ENCODE results near the gene FLYWCH1.

FLYWCH1 gene

DNA sequence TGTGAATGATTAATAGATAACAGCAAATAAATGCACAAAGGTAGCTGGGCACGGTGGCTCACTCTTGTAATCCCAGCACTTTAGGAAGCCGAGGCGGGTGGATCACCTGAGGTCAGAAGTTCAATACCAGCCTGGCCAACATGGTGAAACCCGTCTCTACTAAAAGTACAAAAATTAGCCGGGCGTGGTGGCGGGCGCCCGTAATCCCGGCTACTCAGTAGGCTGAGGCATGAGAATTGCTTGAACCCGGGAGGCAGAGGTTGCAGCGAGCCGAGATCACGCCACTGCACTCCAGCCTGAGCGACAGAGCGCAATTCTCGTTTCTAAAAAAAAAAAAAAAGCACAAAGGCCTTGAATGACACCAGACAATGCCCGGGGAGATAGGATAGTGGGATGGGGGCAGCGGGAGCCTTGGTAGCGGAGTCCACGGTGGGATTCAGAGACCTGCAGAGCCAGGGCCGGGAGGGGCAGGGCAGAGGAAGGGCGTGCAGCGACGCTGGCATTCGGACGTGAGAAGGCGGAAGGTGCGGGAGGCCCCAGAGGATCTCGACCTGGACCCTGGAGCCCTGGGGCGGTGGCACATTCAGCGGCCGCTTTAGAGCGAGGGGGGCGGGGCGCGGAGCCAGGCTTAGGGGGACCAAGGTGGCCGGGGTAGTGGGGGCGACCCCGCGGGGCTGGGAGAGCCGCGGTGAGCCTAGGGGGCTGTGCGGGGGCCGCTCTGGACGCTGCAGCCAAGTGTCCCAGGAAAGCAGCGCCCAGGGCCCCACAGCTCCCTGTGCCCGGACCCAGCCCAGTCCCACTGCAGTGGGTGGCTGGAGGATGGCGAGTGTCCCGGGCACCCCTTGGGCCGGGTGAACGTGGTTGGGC, 29.7 kb upstream of the FLYWCH1 start:
- peak overlapping the region; percentile 50 for H3K9ac ChIP-seq (ENCODE audit: low read depth, low read length, poor library complexity, severe bottlenecking)
- H3K9me3 ChIP-seq (ENCODE audit: insufficient read depth, low read depth, low read length): no peaks in the 10 kb centered on the region
- TF ChIP-seq EZH2phosphoT487 (IDR thresholded peaks at IDR 0.05; ENCODE audit: borderline replicate concordance): no peak
- TF ChIP-seq CTCF (conservative IDR thresholded peaks at IDR 0.05; ENCODE audit: low read length): no peak
- no peaks in the 10 kb centered on the region for H3K9me2 ChIP-seq (replicated peaks; ENCODE audit: low read depth, low read length)
- H3K36me3 ChIP-seq (ENCODE audit: insufficient read depth, low read length): no peaks in the 10 kb centered on the region
- peak overlapping the region; percentile 49; the same call in 1 of the 2 replicates for H2AFZ ChIP-seq (ENCODE audit: low read length)
- peak overlapping the region; percentile 79 for H3K4me2 ChIP-seq (ENCODE audit: low read depth, low read length, poor library complexity, severe bottlenecking)
- no peaks in the 10 kb centered on the region for H3F3A ChIP-seq (ENCODE audit: low read depth)
- H4K20me1 ChIP-seq (ENCODE audit: insufficient read depth, low read length, poor library complexity, severe bottlenecking): no peaks in the 10 kb centered on the region
- H3K4me1 ChIP-seq (ENCODE audit: insufficient read depth, low read length, poor library complexity, severe bottlenecking): peaks cover 3% of the 10 kb centered on the region
- H3K4me3 ChIP-seq (ENCODE audit: low read length, poor library complexity, severe bottlenecking): peak overlapping the region; percentile 69
- H3K79me2 ChIP-seq (ENCODE audit: insufficient read depth, low read length): peaks cover 4% of the 10 kb centered on the region; the same call in 1 of the 2 replicates
- H3K27me3 ChIP-seq (ENCODE audit: insufficient read depth, low read length, poor library complexity, severe bottlenecking): no peaks in the 10 kb centered on the region

- Histone ChIP-seq H3K27me3 (ENCODE audit: insufficient read depth, low read length, poor library complexity, severe bottlenecking) (no peaks in the 10 kb centered on the region), H3K4me2 (ENCODE audit: low read depth, low read length, poor library complexity, severe bottlenecking) (peak within 1 kb of the TSS; percentile 79), H3F3A (ENCODE audit: low read depth) (no peaks in the 10 kb centered on the region), H3K9me2 (replicated peaks; ENCODE audit: low read depth, low read length) (no peaks in the 10 kb centered on the region), H3K9me3 (ENCODE audit: insufficient read depth, low read depth, low read length) (no peaks in the 10 kb centered on the region), H3K9ac (ENCODE audit: low read depth, low read length, poor library complexity, severe bottlenecking) (peak within 1 kb of the TSS; percentile 76), H3K36me3 (ENCODE audit: insufficient read depth, low read length) (no peaks in the 10 kb centered on the region), H3K4me3 (ENCODE audit: low read length, poor library complexity, severe bottlenecking) (peak within 1 kb of the TSS; percentile 69), H2AFZ (ENCODE audit: low read length) (peak within 1 kb of the TSS; percentile 77), H3K79me2 (ENCODE audit: insufficient read depth, low read length) (peaks cover 4% of the 10 kb centered on the region; the same call in 1 of the 2 replicates), H4K20me1 (ENCODE audit: insufficient read depth, low read length, poor library complexity, severe bottlenecking) (no peaks in the 10 kb centered on the region), H3K4me1 (ENCODE audit: insufficient read depth, low read length, poor library complexity, severe bottlenecking) (peaks cover 3% of the 10 kb centered on the region)
- TF ChIP-seq CTCF (conservative IDR thresholded peaks at IDR 0.05; ENCODE audit: low read length): no peak
- no peak for TF ChIP-seq EZH2phosphoT487 (IDR thresholded peaks at IDR 0.05; ENCODE audit: borderline replicate concordance)
Measured at GRCh38 chr16:2882650-2883457, 28.9 kb upstream of the FLYWCH1 start, which contains the start of gene FLYWCH2. FLYWCH2 (plus strand) TSS chr16:2883215; CDS start chr16:2896450, 13,235 bp downstream.

GRCh38 chr16:2883458-2883908, 28.2 kb upstream of the FLYWCH1 start:
- peak overlapping the region; percentile 78 for H3K4me2 ChIP-seq (ENCODE audit: low read depth, low read length, poor library complexity, severe bottlenecking)
- no peaks in the 10 kb centered on the region for H4K20me1 ChIP-seq (ENCODE audit: insufficient read depth, low read length, poor library complexity, severe bottlenecking)
- peak overlapping the region; percentile 77 for H2AFZ ChIP-seq (ENCODE audit: low read length)
- no peak for TF ChIP-seq CTCF (conservative IDR thresholded peaks at IDR 0.05; ENCODE audit: low read length)
- TF ChIP-seq EZH2phosphoT487 (IDR thresholded peaks at IDR 0.05; ENCODE audit: borderline replicate concordance): no peak
- H3K9ac ChIP-seq (ENCODE audit: low read depth, low read length, poor library complexity, severe bottlenecking): peak overlapping the region; percentile 76
- H3K9me2 ChIP-seq (replicated peaks; ENCODE audit: low read depth, low read length): no peaks in the 10 kb centered on the region
- no peaks in the 10 kb centered on the region for H3K36me3 ChIP-seq (ENCODE audit: insufficient read depth, low read length)
- H3F3A ChIP-seq (ENCODE audit: low read depth): no peaks in the 10 kb centered on the region
- peak overlapping the region; percentile 69 for H3K4me3 ChIP-seq (ENCODE audit: low read length, poor library complexity, severe bottlenecking)
- peaks cover 3% of the 10 kb centered on the region for H3K4me1 ChIP-seq (ENCODE audit: insufficient read depth, low read length, poor library complexity, severe bottlenecking)
- H3K9me3 ChIP-seq (ENCODE audit: insufficient read depth, low read depth, low read length): no peaks in the 10 kb centered on the region
- no peaks in the 10 kb centered on the region for H3K27me3 ChIP-seq (ENCODE audit: insufficient read depth, low read length, poor library complexity, severe bottlenecking)
- peaks cover 4% of the 10 kb centered on the region; the same call in 1 of the 2 replicates for H3K79me2 ChIP-seq (ENCODE audit: insufficient read depth, low read length)

Measured in Loucy (cell line).